Stimulated activated naive CD8-positive, alpha-beta T cell treated with anti-CD3 and anti-CD28 coated beads, Interleukin-15, Interleukin-2, amounts not matched to agents 100 ng/mL and 50 ng/mL, for 24 hours (primary cell): ENCODE measurements around the gene COL8A1.
"Not testable (repeated sequence)": the region's sequence is repeated elsewhere in the genome, so short reads cannot be mapped to it uniquely, and the experiment has no call there.

Experiments
- H3K27ac Mint-ChIP-seq: one replicate; pipeline ENCODE4 v1.8.0; 2021; ENCODE audit warnings: mild to moderate bottlenecking, mixed read lengths
- H3K27me3 Mint-ChIP-seq: one replicate; pipeline ENCODE4 v1.8.0; 2021; ENCODE audit warnings: mixed read lengths
- H3K36me3 Mint-ChIP-seq: one replicate; pipeline ENCODE4 v1.8.0; 2021; ENCODE audit warnings: low read depth, mixed read lengths
- H3K4me1 Mint-ChIP-seq: one replicate; pipeline ENCODE4 v1.8.0; 2021; ENCODE audit warnings: low read depth, mixed read lengths
- H3K4me3 Mint-ChIP-seq: one replicate; pipeline ENCODE4 v1.8.0; 2021; ENCODE audit warnings: mild to moderate bottlenecking, mixed read lengths
- H3K9me3 Mint-ChIP-seq: one replicate; pipeline ENCODE4 v1.8.0; 2021; ENCODE audit warnings: mixed read lengths

The COL8A1 gene

DNA sequence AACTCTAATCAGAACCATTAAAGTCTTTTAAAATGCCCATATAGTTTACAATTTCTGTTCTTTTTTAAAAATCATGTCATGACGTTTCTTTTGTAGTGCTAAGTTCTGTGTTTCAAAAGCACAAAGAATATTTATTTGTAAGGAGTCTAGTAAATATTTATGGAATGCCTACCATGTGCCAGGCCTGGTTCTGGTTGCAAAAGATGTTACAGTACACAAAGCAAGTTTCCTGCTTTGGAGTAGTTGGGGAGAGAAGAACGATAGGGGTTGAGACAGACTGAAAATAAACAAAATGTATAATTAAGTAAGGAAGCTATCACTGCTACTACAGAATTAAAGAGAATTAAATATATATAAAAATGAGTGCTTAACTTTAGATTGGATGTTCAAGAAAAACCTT is 92.5 kb downstream of the COL8A1 start:
- Mint-ChIP-seq H3K9me3 (no peaks in the 10 kb centered on the region), H3K27ac (no peak overlapping the region)

DNA sequence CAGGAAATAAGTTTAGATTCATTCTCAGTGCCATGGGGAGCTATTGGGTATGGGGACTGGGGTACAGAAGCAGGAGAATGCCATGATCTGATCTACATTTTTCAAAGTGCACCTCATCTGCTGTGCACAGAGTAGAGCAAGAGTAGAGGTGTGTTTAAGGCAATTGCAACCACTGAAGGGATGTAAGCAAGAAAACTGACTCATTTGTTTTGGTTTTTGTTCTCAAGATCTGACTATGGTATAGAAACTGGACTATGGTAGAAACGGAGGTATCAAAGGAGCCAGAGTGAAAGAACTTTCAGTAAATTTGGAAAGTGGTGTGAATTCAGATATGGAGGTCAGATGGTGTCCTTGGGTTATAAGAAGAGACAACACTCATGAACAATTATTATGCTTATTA is 93.1 kb downstream of the COL8A1 start:
- Mint-ChIP-seq H3K36me3 (no peaks in the 10 kb centered on the region), H3K4me3 (no peak overlapping the region), H3K27me3 (peaks cover 6% of the 10 kb centered on the region), H3K9me3 (no peaks in the 10 kb centered on the region), H3K4me1 (no peaks in the 10 kb centered on the region), H3K27ac (no peak overlapping the region)

More for the DNA sequence above, 92.5 kb downstream of the COL8A1 start:
- peaks cover 6% of the 10 kb centered on the region for H3K27me3 Mint-ChIP-seq
- H3K4me1 Mint-ChIP-seq = no peaks in the 10 kb centered on the region
- H3K36me3 Mint-ChIP-seq = no peaks in the 10 kb centered on the region
- no peak overlapping the region for H3K4me3 Mint-ChIP-seq

DNA sequence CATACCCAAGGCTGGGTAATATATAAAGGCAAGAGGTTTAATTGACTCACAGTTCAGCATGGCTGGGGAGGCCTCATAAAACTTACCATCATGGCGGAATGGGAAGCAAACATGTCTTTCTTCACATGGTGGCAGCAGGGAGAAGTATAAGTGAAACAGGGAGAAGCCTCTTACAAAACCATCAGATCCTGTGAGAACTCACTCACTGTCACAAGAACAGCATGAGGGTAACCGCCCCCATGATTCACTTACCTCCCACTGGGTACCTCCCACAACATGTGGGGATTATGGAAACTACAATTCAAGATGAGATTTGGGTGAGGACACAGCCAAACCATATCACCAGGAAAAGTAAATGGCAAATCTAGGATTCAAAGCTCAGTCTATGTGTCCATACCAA is 102.0 kb downstream of the COL8A1 start:
- H3K36me3 Mint-ChIP-seq, H3K27ac Mint-ChIP-seq, H3K4me1 Mint-ChIP-seq, H3K4me3 Mint-ChIP-seq, H3K9me3 Mint-ChIP-seq: not testable (repeated sequence)
- peaks cover 14% of the 10 kb centered on the region for H3K27me3 Mint-ChIP-seq

DNA sequence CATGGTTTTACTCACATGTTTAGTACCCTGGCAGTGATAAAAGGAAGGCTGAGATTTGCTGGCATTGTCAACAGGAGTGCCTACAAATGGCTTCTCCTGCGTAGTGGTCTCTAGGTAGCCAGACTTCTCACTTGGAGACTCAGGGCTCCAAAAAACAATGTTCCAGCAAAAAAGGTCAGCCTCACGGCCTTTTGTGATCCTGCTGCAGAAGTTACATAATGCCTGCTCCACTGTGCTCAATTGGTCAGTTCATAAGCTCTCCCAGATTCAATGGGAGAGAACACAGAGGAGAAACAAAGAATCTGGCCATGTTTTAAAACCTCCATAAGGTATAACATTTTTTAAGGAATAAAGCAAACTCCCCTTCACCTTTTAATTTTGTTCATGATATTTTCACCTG is 103.2 kb downstream of the COL8A1 start:
- no peaks in the 10 kb centered on the region for H3K36me3 Mint-ChIP-seq
- peaks cover 4% of the 10 kb centered on the region for H3K9me3 Mint-ChIP-seq
- no peak overlapping the region for H3K27ac Mint-ChIP-seq
- peaks cover 14% of the 10 kb centered on the region for H3K27me3 Mint-ChIP-seq
- H3K4me3 Mint-ChIP-seq = no peak overlapping the region
- H3K4me1 Mint-ChIP-seq = no peaks in the 10 kb centered on the region

DNA sequence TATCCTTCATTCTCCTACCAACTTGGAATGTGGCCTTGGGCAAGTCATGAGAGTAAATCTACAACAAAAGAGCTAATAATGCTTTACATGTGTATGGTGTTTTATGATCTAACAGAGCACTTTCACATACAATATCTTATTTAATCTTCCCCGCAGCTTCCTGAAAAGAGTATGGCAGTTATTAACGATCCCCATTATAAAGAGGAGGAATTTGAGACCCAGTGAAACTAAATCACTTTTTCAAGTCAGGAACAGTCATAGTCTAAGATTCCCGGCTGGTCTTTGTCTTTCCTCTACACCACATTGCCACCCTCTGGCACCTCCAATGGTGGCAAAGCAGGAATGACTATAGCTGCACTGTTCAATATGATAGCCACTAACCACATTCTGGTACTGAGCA is 109.5 kb downstream of the COL8A1 start:
- H3K9me3 Mint-ChIP-seq = no peaks in the 10 kb centered on the region
- no peak overlapping the region for H3K4me3 Mint-ChIP-seq
- no peaks in the 10 kb centered on the region for H3K4me1 Mint-ChIP-seq
- H3K27me3 Mint-ChIP-seq = peaks cover 9% of the 10 kb centered on the region
- H3K36me3 Mint-ChIP-seq = no peaks in the 10 kb centered on the region
- H3K27ac Mint-ChIP-seq = no peak overlapping the region

DNA sequence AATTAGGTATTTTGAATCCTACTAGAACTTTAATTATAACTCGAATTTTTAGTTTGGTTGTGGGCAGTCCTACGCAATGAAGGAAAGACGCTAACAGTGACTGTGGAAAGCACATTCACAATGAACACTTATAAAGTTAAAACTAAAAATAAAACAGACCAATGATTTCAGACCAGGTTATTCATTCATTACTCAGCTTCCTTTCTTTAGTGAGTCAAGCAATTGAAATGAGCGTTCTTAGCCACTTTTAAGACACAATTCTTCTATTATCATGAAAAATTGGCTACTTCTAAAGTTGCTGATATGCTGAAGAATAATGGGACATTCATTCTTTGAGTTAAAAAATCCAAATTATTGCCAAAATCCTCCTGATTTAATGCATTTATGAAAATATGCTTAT is 113.3 kb downstream of the COL8A1 start:
- H3K4me3 Mint-ChIP-seq = no peak overlapping the region
- no peak overlapping the region for H3K27ac Mint-ChIP-seq
- peaks cover 8% of the 10 kb centered on the region for H3K27me3 Mint-ChIP-seq
- H3K36me3 Mint-ChIP-seq = no peaks in the 10 kb centered on the region
- H3K9me3 Mint-ChIP-seq = no peaks in the 10 kb centered on the region
- no peaks in the 10 kb centered on the region for H3K4me1 Mint-ChIP-seq

- no peaks in the 10 kb centered on the region for H3K4me1 Mint-ChIP-seq
- peaks cover 5% of the 10 kb centered on the region for H3K27me3 Mint-ChIP-seq
- no peak overlapping the region for H3K4me3 Mint-ChIP-seq
- H3K9me3 Mint-ChIP-seq = no peaks in the 10 kb centered on the region
- no peak overlapping the region for H3K27ac Mint-ChIP-seq
- H3K36me3 Mint-ChIP-seq = no peaks in the 10 kb centered on the region
Measured at GRCh38 chr3:99753268-99753975, 115.0 kb downstream of the COL8A1 start.

DNA sequence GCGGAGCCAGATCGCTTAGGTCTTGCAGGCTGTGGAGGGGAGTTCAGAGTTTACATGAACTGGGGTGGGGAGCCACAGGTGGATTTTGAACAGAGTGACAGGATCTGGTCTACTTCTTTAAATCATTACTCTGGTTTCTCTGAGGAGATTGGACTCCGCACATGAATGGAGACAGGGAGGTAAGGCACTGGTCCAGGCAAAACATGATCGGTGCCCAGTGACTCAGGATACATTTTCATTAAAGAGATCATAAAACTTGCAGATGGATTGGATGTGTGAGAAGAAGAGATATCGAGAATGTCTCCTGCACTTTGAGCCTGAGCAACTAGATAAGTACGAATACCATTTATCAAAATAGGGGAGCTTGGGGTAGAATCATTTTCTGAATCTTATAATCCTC is 117.4 kb downstream of the COL8A1 start:
- Mint-ChIP-seq H3K27me3 (peaks cover 11% of the 10 kb centered on the region), H3K36me3 (no peaks in the 10 kb centered on the region), H3K27ac (no peak overlapping the region), H3K4me3 (no peak overlapping the region), H3K4me1 (no peaks in the 10 kb centered on the region), H3K9me3 (no peaks in the 10 kb centered on the region)

DNA sequence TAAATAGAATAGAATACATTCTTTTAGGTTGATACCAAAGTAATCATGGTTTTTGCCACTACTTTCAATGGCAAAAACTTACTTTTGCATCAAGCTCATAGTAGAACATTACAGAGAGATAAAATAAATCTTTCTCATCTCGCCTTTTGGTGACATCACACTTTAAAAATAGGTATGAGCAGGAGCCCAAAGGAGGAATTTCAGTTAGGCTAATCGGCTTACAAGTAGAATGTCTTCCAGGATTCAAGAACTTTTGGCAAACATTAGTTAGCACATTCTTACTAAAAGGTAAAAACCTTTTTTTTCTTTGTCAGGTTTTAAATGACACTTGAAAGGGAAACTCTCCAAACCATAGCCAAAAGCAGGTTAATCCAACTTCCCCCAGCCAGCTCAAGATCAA is 119.6 kb downstream of the COL8A1 start:
- Mint-ChIP-seq H3K4me1 (no peaks in the 10 kb centered on the region), H3K9me3 (no peaks in the 10 kb centered on the region), H3K36me3 (no peaks in the 10 kb centered on the region), H3K27ac (no peak overlapping the region), H3K27me3 (peaks cover 15% of the 10 kb centered on the region), H3K4me3 (no peak overlapping the region)

GRCh38 chr3:99758502-99759177 is 120.2 kb downstream of the COL8A1 start:
- no peaks in the 10 kb centered on the region for H3K36me3 Mint-ChIP-seq
- peaks cover 15% of the 10 kb centered on the region for H3K27me3 Mint-ChIP-seq
- no peaks in the 10 kb centered on the region for H3K9me3 Mint-ChIP-seq
- H3K4me1 Mint-ChIP-seq = no peaks in the 10 kb centered on the region
- H3K4me3 Mint-ChIP-seq = no peak overlapping the region
- H3K27ac Mint-ChIP-seq = no peak overlapping the region

DNA sequence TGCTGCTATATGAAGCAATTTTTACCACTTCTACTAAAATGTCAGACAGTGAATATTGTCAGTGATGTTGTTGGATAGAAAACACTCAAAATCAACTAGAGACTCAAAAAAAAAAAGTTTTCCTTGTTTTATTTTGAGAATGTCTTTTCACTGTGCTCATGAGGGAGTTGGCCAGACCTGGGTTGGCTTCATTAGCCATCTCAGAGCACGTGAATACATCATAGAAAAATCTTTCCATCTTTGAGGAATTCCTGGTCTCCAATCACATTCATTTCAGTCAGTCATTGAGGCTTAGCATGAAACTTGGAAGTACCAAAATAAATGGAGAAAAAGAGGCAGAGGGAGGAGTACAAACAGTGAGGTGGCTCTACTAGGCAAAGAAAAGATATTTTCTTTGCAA is 121.6 kb downstream of the COL8A1 start:
- Mint-ChIP-seq H3K9me3 (no peaks in the 10 kb centered on the region), H3K27ac (no peak overlapping the region), H3K4me3 (no peak overlapping the region), H3K36me3 (no peaks in the 10 kb centered on the region), H3K4me1 (no peaks in the 10 kb centered on the region), H3K27me3 (peaks cover 15% of the 10 kb centered on the region)

DNA sequence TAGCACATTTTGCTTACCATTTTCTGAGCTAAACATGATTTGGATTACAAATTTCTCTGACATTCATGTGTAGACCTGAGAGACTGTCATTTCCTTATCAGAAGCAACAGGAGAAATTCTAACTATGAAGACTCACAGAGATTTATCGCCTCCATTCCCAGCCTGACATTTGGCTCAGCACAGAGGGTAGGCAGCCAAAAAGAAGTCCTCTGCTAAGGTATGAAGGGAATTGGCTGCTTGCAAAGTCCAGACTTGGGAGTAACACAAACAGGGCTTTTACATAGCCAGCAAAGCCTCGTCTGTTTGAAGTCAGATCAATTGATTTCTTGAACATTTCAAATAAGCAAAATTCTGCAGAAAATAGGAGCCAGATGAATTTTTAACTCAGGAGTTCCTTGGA is 122.2 kb downstream of the COL8A1 start:
- Mint-ChIP-seq H3K4me1 (no peaks in the 10 kb centered on the region), H3K4me3 (no peak overlapping the region), H3K27ac (no peak overlapping the region), H3K36me3 (no peaks in the 10 kb centered on the region), H3K9me3 (no peaks in the 10 kb centered on the region), H3K27me3 (peaks cover 19% of the 10 kb centered on the region)

GRCh38 chr3:99761415-99762165 is 123.2 kb downstream of the COL8A1 start:
- H3K9me3 Mint-ChIP-seq = no peaks in the 10 kb centered on the region
- H3K4me3 Mint-ChIP-seq = no peak overlapping the region
- no peaks in the 10 kb centered on the region for H3K4me1 Mint-ChIP-seq
- H3K36me3 Mint-ChIP-seq = no peaks in the 10 kb centered on the region
- no peak overlapping the region for H3K27ac Mint-ChIP-seq
- H3K27me3 Mint-ChIP-seq = peaks cover 19% of the 10 kb centered on the region

DNA sequence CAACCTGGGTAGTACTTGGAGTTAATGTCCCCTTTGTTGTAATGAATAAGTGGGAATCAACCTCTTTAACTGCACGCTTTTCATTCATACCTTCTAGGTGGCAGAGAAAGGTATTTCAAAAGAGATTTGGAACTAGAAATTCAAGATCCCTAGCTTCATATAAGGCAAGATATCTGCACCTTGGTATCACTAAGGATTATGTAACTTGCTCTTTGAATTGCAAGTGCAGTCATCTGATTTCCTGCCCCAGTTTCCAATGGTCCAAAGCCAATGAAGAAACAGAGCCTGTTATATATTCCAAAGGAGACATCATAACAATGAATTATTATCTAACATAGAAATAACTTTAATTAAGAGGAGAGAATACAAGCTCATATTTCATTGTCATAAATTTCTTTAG is 124.5 kb downstream of the COL8A1 start:
- no peak overlapping the region for H3K27ac Mint-ChIP-seq
- H3K4me3 Mint-ChIP-seq = no peak overlapping the region
- no peaks in the 10 kb centered on the region for H3K9me3 Mint-ChIP-seq
- peaks cover 19% of the 10 kb centered on the region for H3K27me3 Mint-ChIP-seq
- H3K36me3 Mint-ChIP-seq = no peaks in the 10 kb centered on the region
- H3K4me1 Mint-ChIP-seq = no peaks in the 10 kb centered on the region

GRCh38 chr3:99764377-99764776 is 126.0 kb downstream of the COL8A1 start:
- peaks cover 13% of the 10 kb centered on the region for H3K27me3 Mint-ChIP-seq
- H3K27ac Mint-ChIP-seq = no peak overlapping the region
- H3K4me3 Mint-ChIP-seq = no peak overlapping the region
- no peaks in the 10 kb centered on the region for H3K36me3 Mint-ChIP-seq
- H3K9me3 Mint-ChIP-seq = no peaks in the 10 kb centered on the region
- H3K4me1 Mint-ChIP-seq = no peaks in the 10 kb centered on the region
